Measurements from ENCODE around the gene ATMIN. TPM values are rescaled to one million over a fixed set of nuclear protein-coding genes. Genes with fewer than 3 reads are reported as not detected.

The ATMIN gene
- total and polyA plus RNA-seq, 2 of the 13 experiments (the other 11 are each of a cell fraction or from before 2014, with no cell fraction given), result 34.6 to 60.4 TPM

DNA sequence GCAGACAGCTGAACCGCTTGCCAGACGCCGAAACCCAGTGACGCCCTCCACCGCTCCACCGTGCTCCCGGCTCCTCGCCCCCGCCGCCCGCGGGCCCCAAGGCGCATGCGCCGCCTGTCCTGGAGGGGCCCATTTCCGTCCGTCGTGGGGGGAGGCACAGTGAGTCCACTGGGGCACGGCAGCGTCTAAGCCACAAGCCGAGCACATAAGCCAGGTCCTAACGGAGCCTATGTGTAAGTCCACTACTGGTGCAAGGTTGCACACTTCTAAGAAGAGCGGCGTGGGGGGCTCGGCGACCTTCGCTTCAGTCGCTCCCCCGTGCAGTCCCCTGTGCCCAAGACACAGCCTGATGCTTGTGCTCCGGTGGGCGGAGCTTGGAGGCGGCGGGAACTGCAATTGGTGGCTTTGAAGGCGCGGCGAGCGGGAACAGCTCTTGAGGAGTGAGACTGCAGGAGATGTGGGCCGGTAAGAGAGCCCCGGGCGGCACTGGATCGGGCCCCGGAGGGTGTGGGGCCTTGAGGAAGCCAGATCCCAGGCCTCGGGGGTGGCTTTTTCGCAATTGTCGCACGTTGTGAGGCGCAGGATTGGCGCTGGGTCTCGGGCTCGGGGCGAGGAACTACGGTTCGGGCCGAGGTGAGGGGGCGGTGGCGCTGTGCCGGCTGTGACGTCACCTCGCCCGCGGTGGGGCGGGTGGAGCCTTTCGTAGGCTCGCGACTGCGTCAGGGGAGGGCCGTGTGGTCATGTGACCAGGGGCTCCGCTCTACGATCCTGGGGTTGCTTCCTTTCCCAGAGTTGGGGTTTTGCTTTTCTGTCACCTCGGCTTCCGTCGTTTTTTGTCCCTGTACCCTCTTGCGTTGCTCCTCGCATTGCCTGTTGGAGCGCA is 28.6 kb upstream of the ATMIN start, which contains the start of the genes CENPN and CMC2 (continued):
- TF ChIP-seq, protein P1, sequence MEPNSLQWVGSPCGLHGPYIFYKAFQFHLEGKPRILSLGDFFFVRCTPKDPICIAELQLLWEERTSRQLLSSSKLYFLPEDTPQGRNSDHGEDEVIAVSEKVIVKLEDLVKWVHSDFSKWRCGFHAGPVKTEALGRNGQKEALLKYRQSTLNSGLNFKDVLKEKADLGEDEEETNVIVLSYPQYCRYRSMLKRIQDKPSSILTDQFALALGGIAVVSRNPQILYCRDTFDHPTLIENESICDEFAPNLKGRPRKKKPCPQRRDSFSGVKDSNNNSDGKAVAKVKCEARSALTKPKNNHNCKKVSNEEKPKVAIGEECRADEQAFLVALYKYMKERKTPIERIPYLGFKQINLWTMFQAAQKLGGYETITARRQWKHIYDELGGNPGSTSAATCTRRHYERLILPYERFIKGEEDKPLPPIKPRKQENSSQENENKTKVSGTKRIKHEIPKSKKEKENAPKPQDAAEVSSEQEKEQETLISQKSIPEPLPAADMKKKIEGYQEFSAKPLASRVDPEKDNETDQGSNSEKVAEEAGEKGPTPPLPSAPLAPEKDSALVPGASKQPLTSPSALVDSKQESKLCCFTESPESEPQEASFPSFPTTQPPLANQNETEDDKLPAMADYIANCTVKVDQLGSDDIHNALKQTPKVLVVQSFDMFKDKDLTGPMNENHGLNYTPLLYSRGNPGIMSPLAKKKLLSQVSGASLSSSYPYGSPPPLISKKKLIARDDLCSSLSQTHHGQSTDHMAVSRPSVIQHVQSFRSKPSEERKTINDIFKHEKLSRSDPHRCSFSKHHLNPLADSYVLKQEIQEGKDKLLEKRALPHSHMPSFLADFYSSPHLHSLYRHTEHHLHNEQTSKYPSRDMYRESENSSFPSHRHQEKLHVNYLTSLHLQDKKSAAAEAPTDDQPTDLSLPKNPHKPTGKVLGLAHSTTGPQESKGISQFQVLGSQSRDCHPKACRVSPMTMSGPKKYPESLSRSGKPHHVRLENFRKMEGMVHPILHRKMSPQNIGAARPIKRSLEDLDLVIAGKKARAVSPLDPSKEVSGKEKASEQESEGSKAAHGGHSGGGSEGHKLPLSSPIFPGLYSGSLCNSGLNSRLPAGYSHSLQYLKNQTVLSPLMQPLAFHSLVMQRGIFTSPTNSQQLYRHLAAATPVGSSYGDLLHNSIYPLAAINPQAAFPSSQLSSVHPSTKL (CRISPR knock-in tag; IDR thresholded peaks at IDR 0.05), result peak; percentile 38; the same call in 1 of the 2 replicates
- TF ChIP-seq, protein P2, sequence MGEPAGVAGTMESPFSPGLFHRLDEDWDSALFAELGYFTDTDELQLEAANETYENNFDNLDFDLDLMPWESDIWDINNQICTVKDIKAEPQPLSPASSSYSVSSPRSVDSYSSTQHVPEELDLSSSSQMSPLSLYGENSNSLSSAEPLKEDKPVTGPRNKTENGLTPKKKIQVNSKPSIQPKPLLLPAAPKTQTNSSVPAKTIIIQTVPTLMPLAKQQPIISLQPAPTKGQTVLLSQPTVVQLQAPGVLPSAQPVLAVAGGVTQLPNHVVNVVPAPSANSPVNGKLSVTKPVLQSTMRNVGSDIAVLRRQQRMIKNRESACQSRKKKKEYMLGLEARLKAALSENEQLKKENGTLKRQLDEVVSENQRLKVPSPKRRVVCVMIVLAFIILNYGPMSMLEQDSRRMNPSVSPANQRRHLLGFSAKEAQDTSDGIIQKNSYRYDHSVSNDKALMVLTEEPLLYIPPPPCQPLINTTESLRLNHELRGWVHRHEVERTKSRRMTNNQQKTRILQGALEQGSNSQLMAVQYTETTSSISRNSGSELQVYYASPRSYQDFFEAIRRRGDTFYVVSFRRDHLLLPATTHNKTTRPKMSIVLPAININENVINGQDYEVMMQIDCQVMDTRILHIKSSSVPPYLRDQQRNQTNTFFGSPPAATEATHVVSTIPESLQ (CRISPR knock-in tag; conservative IDR thresholded peaks at IDR 0.05), result peak; percentile 69; the same call in 1 of the 2 replicates
- TF ChIP-seq WIZ (CRISPR knock-in tag; IDR thresholded peaks at IDR 0.05), result no peak; the same call in 1 of the 2 replicates
- peak; percentile 71; the same call in 1 of the 2 replicates for TF ChIP-seq TBP (CRISPR knock-in tag; IDR thresholded peaks at IDR 0.05)
- TF ChIP-seq ZC3H4 (CRISPR knock-in tag; IDR thresholded peaks at IDR 0.05; ENCODE audit: borderline replicate concordance), result no peak
- TF ChIP-seq ZFP41 (CRISPR knock-in tag; IDR thresholded peaks at IDR 0.05; ENCODE audit: borderline replicate concordance), result peak; percentile 73; the same call in 1 of the 2 replicates
- TF ChIP-seq ZNF460 (CRISPR knock-in tag; IDR thresholded peaks at IDR 0.05; ENCODE audit: borderline replicate concordance), result no peak
- peak; percentile 96 for TF ChIP-seq ZNF510 (CRISPR knock-in tag; IDR thresholded peaks at IDR 0.05; ENCODE audit: low read depth)
- no peak; the same call in 1 of the 2 replicates for TF ChIP-seq ZNF432 (CRISPR knock-in tag; IDR thresholded peaks at IDR 0.05; ENCODE audit: borderline replicate concordance)
- TF ChIP-seq, protein P3, sequence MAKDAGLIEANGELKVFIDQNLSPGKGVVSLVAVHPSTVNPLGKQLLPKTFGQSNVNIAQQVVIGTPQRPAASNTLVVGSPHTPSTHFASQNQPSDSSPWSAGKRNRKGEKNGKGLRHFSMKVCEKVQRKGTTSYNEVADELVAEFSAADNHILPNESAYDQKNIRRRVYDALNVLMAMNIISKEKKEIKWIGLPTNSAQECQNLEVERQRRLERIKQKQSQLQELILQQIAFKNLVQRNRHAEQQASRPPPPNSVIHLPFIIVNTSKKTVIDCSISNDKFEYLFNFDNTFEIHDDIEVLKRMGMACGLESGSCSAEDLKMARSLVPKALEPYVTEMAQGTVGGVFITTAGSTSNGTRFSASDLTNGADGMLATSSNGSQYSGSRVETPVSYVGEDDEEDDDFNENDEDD (CRISPR knock-in tag; IDR thresholded peaks at IDR 0.05; ENCODE audit: borderline replicate concordance), result peak; percentile 98
- TF ChIP-seq, protein P4, sequence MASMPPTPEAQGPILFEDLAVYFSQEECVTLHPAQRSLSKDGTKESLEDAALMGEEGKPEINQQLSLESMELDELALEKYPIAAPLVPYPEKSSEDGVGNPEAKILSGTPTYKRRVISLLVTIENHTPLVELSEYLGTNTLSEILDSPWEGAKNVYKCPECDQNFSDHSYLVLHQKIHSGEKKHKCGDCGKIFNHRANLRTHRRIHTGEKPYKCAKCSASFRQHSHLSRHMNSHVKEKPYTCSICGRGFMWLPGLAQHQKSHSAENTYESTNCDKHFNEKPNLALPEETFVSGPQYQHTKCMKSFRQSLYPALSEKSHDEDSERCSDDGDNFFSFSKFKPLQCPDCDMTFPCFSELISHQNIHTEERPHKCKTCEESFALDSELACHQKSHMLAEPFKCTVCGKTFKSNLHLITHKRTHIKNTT (CRISPR knock-in tag; IDR thresholded peaks at IDR 0.05), result no peak
- TF ChIP-seq CBX5 (CRISPR knock-in tag; IDR thresholded peaks at IDR 0.05; ENCODE audit: borderline replicate concordance), result peak; percentile 74; the same call in 1 of the 2 replicates
- peak; percentile 93 for TF ChIP-seq TAF1 (CRISPR knock-in tag; IDR thresholded peaks at IDR 0.05)
- TF ChIP-seq ZSCAN20 (CRISPR knock-in tag; IDR thresholded peaks at IDR 0.05; ENCODE audit: borderline replicate concordance), result peak; percentile 75; the same call in 1 of the 2 replicates
- TF ChIP-seq ELF1 (CRISPR knock-in tag; IDR thresholded peaks at IDR 0.05), result peak; percentile 68
- peak; percentile 73 for TF ChIP-seq IRF2 (CRISPR knock-in tag; IDR thresholded peaks at IDR 0.05)
- TF ChIP-seq ERF (CRISPR knock-in tag; IDR thresholded peaks at IDR 0.05), result peak; percentile 10; the same call in 1 of the 2 replicates
- TF ChIP-seq TCF12 (IDR thresholded peaks at IDR 0.05), result no peak
- no peak; the same call in 1 of the 2 replicates for TF ChIP-seq TCF12 (CRISPR knock-in tag; IDR thresholded peaks at IDR 0.05)
- TF ChIP-seq KDM1A (CRISPR knock-in tag; IDR thresholded peaks at IDR 0.05), result no peak
- peak; percentile 60 for TF ChIP-seq YEATS2 (CRISPR knock-in tag; IDR thresholded peaks at IDR 0.05; ENCODE audit: borderline replicate concordance)
- TF ChIP-seq TEAD2 (CRISPR knock-in tag; IDR thresholded peaks at IDR 0.05), result no peak
